ENCODE results near the gene PIAS1. TPM values are rescaled to one million over a fixed set of nuclear protein-coding genes. Genes with fewer than 3 reads are reported as not detected.

PIAS1 gene
- total RNA-seq, 1 donor from 2014 or later = 18.7 TPM

DNA sequence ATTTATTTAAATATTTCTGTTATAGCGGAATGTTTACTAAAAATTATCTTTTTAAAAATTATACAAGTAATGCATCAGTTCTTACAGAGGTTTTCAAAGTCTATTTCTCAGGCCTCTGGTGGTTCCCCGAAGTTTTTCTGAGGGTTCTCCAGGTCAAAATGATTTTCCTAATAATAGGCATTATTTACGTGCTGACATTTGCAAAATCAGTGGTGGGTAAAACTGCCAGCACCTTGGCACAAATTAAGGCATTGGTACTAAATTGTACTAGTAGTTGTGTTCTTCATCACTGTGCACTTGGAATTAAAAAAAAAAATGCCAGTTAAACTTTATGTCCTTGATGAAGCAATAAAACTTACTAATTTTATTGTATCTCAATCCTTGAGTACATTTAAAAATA is 9.5 kb downstream of the PIAS1 start:
- no peak for DNase-seq

- no peak for DNase-seq
Measured at GRCh38 chr15:68073576-68074288, 19.6 kb downstream of the PIAS1 start.

DNA sequence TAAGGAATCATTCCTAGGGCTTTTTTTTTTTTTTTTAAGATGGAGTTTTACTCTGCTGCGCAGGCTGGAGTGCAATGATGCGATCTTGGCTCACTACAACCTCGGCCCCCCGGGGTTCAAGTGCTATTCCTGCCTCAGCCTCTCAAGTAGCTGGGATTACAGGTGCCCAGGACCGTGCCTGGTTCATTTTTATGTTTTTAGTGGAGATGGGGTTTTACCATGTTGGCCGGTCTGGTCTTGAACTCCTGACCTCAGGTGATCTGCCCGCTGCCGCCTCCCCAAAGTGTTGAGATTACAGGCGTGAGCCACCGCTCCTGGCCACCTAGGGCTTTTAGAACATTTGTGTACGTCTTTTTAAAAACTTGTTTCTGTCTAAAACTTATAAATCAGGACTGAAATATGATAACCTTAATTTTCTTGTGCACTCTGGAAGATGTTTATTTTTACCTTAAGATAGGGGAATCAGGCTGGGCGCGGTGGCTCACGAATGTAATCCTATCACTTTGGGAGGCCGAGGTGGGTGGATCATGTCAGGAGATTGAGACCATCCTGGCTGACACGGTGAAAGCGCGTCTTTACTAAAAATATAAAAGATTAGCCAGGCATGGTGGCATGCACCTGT is 21.8 kb downstream of the PIAS1 start:
- DNase-seq = no peak

DNA sequence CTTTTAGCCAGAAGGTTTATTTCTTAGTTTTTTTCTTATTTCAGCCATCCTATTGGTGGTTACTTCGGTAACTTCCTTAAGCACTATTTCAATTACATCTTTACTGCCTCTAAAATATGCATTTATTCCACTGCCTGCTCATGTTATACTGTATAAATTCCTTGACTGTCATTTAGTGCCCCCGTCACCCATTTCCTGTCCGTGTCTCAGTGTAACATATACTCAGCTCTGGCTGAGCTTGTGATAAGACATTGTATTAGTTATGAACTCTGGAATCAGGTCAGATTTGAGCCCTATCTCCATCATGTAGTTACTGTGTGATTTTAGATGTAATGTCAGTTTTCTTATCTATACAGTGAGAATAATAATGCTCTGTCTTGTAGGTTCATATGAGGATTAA is 24.2 kb downstream of the PIAS1 start:
- no peak for DNase-seq

DNA sequence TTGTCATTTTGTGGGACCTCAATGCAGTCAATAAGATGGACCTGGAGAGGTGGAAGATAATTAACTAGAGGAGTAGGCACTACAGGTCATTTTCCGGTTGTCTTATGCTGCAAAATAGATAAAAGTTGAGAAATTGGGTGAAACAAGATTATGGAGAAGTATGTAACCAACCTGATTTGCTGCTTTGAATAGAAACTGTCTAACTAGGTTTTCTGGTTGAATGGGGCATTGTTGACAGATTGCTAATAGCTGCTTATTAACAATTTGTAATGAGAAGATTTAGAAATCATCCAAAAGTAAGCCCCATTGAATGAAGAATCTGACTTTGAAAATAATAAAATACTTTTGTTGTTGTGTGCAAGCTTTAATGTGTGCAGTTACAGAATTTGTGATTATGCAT is 26.2 kb downstream of the PIAS1 start:
- no peak for DNase-seq

- no peak for DNase-seq
Measured at GRCh38 chr15:68080783-68081182, 26.7 kb downstream of the PIAS1 start.

- DNase-seq = peak; percentile 44
Measured at GRCh38 chr15:68081869-68082505, 27.9 kb downstream of the PIAS1 start.

DNA sequence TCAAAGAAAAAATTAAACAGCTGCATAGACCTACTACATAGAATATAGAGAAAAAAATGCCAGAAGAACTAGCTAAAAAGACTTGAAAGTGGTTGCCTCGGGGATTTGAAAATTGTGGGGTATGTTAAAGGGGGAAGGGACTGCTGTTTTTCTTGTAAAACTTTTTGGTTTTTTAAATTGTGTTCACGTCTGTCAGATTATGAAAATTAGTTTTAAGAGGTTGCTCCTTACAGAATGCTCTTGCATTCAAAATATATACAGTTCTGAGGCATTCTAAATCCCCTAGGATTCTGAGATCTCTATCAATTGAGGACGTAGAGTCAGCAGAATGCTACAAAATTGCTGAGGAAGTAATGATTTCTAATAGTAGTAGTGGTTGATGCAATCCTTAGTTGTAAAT is 28.6 kb downstream of the PIAS1 start:
- no peak for DNase-seq

GRCh38 chr15:68083463-68083862 is 29.3 kb downstream of the PIAS1 start:
- no peak for DNase-seq

GRCh38 chr15:68085052-68085451 is 30.9 kb downstream of the PIAS1 start:
- no peak for DNase-seq

GRCh38 chr15:68091743-68092142 is 37.6 kb downstream of the PIAS1 start:
- DNase-seq = peak; percentile 17

DNA sequence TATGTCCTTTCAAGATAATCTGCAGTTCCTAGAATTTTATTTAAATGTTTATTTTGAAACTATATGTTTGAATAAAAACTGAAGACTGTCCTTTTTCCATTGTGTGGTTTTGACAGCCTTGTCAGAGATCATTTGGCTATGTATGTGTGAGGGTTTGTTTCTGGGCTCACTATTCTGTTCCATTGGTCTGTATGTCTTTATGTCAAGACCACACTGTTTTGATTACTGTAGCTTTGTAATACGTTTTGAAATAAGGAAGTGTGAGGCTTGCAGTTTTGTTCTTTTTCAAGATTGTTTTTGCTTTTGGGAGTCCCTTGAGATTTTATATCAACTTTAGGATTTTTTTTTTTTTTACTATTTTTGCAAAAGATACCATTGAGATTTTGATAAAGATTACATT is 42.0 kb downstream of the PIAS1 start:
- no peak for DNase-seq

DNA sequence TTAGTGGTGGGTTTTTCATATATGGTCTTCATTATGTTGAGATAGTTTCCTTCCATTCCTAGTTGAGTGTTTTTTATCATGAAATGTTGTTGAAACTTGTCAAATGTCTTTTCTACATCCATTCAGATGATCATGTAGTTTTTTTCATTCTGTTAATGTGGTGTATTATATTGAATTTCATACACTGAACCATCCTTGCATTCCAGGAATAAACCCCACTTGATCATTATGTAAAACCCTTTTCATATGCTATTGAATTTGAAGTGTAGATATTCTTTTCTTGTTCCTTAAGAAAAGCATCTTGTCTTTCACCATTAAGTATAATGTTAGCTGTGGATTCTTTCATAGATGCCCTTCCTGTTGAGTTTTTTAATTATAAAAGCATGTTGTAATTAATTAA is 42.9 kb downstream of the PIAS1 start:
- DNase-seq = no peak

GRCh38 chr15:68098465-68098864 is 44.4 kb downstream of the PIAS1 start:
- DNase-seq = no peak

GRCh38 chr15:68100194-68100593 is 46.1 kb downstream of the PIAS1 start:
- no peak for DNase-seq

DNA sequence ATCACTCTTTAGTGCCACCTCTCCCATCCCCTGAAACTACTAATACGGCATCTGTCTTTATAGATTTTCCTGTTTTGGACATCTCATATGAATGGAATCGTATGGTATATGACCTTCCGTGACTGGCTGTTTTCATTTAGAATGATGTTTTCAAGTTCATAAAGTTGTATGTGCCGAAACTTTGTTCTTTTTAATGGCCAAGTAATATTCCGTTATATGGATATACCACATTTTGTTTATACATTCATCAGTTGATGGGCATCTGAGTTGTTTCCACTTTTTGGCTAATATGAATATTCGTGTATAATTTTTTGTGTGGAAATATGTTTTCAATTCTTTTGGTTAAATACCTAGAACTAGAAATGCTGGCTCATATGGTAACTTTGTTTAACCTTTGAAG is 49.5 kb downstream of the PIAS1 start:
- no peak for DNase-seq

- no peak for DNase-seq
Measured at GRCh38 chr15:68106656-68107055, 52.5 kb downstream of the PIAS1 start.

DNA sequence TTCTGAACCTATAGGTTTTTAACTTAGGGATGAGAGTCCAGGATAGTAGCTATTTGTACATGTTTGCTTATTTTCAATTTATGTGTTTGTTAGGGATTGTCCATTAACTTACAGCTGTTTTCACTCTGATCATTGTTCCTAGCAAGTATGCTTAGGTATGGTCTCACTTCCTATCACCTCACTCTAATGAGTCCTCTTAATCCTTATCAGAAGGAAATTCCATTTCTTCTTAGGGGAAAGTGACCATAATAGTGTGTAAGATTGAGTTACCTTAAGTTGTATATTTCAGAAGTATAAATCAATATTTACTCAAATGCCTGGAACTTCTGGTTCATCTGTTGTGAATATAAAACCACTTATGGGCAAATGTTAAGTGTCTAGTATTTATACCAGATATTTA is 53.0 kb downstream of the PIAS1 start:
- DNase-seq = no peak

GRCh38 chr15:68112706-68113105 is 58.6 kb downstream of the PIAS1 start:
- no peak for DNase-seq

GRCh38 chr15:68113273-68113672 is 59.2 kb downstream of the PIAS1 start:
- DNase-seq = no peak

- no peak for DNase-seq
Measured at GRCh38 chr15:68113751-68114150, 59.6 kb downstream of the PIAS1 start.

- DNase-seq = peak; percentile 39
Measured at GRCh38 chr15:68114356-68114755, 60.2 kb downstream of the PIAS1 start.

- DNase-seq = no peak
Measured at GRCh38 chr15:68114840-68115239, 60.7 kb downstream of the PIAS1 start.

- DNase-seq = no peak
Measured at GRCh38 chr15:68124700-68125099, 70.6 kb downstream of the PIAS1 start.

All from dermis blood vessel endothelial cell (primary cell).